Esophagus muscularis mucosa (tissue), 4 donors: Measurements from ENCODE around the gene BAG1.

Experiments used
- CTCF ChIP-seq, 3 experiments: fragments of 200-600 bp in 2 of 3; fragments of 450-650 bp in 1 of 3; sonication (generic) in 2 of 3; IDR thresholded peaks; one replicate each; pipeline ENCODE4 v1.5.1; 2017 to 2019; ENCODE audit warnings: antibody characterized with exemption in 3 of 3, mild to moderate bottlenecking in 2 of 3, moderate library complexity in 1 of 3
- EP300 ChIP-seq: sonication (generic); formaldehyde crosslinking; IDR thresholded peaks from one replicate; pipeline ENCODE4 v1.6.1; 2017; ENCODE audit warnings: antibody characterized with exemption
- POLR2A ChIP-seq: fragments of 450-650 bp; IDR thresholded peaks from one replicate; pipeline ENCODE4 v1.6.1; 2017; ENCODE audit warnings: antibody characterized with exemption, moderate library complexity, mild to moderate bottlenecking, low read depth
- POLR2AphosphoS5 ChIP-seq, 2 donors: sonication (generic); formaldehyde crosslinking; IDR thresholded peaks; one replicate each; pipeline ENCODE4 v1.6.1; 2017; ENCODE audit warnings: antibody characterized with exemption in 2 of 2

DNA sequence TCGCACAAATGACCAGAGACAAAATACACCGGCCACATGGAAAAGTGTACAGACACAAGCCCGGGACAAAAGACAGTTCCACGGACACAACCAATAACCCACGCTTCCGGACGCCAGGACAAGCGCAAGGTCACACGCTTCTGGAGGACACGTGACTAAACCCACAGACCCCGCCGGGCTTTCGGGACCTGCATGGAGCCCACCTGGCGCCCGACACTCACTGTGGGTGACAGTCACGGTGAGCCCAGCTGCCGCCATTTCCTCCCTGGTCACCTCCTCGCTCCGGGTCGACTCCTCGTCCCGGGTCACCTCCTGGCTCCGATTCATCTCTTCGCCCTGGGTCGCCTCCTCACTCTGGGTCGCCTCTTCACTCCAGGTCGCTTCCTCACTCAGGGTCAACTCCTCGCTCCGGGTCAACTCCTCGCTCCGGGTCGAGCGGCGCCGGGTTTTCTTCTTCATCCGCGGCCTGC is 470 bp downstream of the BAG1 start:
- TF ChIP-seq CTCF (IDR thresholded peaks at IDR 0.05) = no peak
- no peak for TF ChIP-seq EP300
- no peak for TF ChIP-seq POLR2A
- peak in 1 of 2 donors; percentile 15 for TF ChIP-seq POLR2AphosphoS5 (IDR thresholded peaks at IDR 0.05)
